Testis (tissue), 2 donors: ENCODE measurements around the gene TSC22D1.

Experiments used
- POLR2A ChIP-seq: fragments of 450-650 bp; IDR thresholded peaks from one replicate; pipeline ENCODE4 v1.6.1; 2017; ENCODE audit warnings: antibody characterized with exemption, mild to moderate bottlenecking, moderate library complexity
- TF ChIP-seq, protein P1 (sequence below), 3 experiments: fragments of 450-650 bp in 2 of 3; fragments of 200-600 bp in 1 of 3; sonication (generic) in 1 of 3; IDR thresholded peaks; one replicate each; pipeline ENCODE4 v1.5.1; 2016 to 2019; ENCODE audit warnings: antibody characterized with exemption in 3 of 3, mild to moderate bottlenecking in 2 of 3, moderate library complexity in 1 of 3

DNA sequence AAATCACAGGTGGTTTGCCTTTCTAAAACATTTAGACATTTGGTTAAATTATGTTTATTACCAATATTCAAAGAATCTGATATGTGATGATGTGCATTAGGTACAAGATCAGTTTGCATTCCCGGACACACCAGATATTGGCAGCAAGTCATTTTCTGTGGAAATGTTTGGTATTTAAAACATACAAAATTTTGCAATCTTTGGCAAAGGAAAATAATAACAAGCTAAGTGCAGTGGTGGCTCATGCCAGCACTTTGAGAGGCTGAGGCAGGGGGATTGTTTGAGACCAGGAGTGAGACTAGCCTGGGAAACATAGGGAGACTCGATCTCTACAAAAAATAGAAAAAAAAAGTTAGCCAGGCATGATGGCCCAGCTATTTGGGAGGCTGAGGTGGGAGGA, 29.1 kb upstream of the TSC22D1 start:
- TF ChIP-seq, protein P1, sequence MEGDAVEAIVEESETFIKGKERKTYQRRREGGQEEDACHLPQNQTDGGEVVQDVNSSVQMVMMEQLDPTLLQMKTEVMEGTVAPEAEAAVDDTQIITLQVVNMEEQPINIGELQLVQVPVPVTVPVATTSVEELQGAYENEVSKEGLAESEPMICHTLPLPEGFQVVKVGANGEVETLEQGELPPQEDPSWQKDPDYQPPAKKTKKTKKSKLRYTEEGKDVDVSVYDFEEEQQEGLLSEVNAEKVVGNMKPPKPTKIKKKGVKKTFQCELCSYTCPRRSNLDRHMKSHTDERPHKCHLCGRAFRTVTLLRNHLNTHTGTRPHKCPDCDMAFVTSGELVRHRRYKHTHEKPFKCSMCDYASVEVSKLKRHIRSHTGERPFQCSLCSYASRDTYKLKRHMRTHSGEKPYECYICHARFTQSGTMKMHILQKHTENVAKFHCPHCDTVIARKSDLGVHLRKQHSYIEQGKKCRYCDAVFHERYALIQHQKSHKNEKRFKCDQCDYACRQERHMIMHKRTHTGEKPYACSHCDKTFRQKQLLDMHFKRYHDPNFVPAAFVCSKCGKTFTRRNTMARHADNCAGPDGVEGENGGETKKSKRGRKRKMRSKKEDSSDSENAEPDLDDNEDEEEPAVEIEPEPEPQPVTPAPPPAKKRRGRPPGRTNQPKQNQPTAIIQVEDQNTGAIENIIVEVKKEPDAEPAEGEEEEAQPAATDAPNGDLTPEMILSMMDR (IDR thresholded peaks at IDR 0.05), result no peak
- TF ChIP-seq POLR2A, result no peak
